ENCODE results near the gene LIF. TPM values are rescaled to one million over a fixed set of nuclear protein-coding genes. Genes with fewer than 3 reads are reported as not detected.

LIF gene
- total and polyA plus RNA-seq, 7 donors: 0.28 to 10.3 (median 1.6) TPM

GRCh38 chr22:30214703-30215407 lies 31.7 kb downstream of the LIF start:
- no peak for DNase-seq
- H3K4me3 ChIP-seq: no peak overlapping the region
- no peak overlapping the region for H3K27ac ChIP-seq
- H3K27me3 ChIP-seq: no peaks in the 10 kb centered on the region
- H3K4me1 ChIP-seq: peaks cover 0 to 11% (median 0%) of the 10 kb centered on the region in 4 donors
- no peaks in the 10 kb centered on the region for H3K36me3 ChIP-seq
- 62 to 68% methylated on average over 12 of the region's 12 CpGs for WGBS, 2 donors
- intact Hi-C loops (cut with DNase I): no loop called here
- H3K9me3 ChIP-seq: no peaks in the 10 kb centered on the region
- no peak for TF ChIP-seq EP300 (IDR thresholded peaks at IDR 0.05)
- no peak for TF ChIP-seq POLR2A (IDR thresholded peaks at IDR 0.05)
- TF ChIP-seq, protein P1, sequence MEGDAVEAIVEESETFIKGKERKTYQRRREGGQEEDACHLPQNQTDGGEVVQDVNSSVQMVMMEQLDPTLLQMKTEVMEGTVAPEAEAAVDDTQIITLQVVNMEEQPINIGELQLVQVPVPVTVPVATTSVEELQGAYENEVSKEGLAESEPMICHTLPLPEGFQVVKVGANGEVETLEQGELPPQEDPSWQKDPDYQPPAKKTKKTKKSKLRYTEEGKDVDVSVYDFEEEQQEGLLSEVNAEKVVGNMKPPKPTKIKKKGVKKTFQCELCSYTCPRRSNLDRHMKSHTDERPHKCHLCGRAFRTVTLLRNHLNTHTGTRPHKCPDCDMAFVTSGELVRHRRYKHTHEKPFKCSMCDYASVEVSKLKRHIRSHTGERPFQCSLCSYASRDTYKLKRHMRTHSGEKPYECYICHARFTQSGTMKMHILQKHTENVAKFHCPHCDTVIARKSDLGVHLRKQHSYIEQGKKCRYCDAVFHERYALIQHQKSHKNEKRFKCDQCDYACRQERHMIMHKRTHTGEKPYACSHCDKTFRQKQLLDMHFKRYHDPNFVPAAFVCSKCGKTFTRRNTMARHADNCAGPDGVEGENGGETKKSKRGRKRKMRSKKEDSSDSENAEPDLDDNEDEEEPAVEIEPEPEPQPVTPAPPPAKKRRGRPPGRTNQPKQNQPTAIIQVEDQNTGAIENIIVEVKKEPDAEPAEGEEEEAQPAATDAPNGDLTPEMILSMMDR (IDR thresholded peaks at IDR 0.05): no peak
- no peak for TF ChIP-seq POLR2AphosphoS5 (IDR thresholded peaks at IDR 0.05)

DNA sequence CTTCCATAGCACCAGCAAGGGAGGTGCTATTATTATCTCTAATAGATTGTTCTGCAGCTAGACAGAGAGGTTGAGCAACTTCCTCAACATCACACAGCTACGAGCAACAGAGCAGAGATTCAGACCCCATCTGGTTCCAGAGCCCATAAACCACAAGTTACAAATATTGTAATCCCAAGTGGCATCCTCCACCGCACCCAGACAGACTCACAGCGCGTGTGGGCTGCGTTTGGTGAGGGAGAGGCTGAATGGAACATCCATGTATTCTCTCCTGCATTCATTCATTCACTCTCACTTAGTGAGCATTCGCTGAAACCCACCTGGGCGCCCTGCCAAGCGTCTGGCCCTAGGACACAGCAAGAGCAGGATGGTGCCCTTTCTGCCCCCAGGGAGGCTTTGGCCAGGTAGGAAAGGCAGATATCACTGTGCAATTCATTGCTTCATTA lies 33.5 kb downstream of the LIF start:
- H3K36me3 ChIP-seq: no peaks in the 10 kb centered on the region
- H3K4me3 ChIP-seq: no peak overlapping the region
- DNase-seq: no peak
- H3K9me3 ChIP-seq: no peaks in the 10 kb centered on the region
- intact Hi-C loops (cut with DNase I): no loop called here
- 64 to 85% methylated on average over 8 of the region's 8 CpGs for WGBS, 2 donors
- H3K27ac ChIP-seq: no peak overlapping the region
- no peak for TF ChIP-seq POLR2A (IDR thresholded peaks at IDR 0.05)
- TF ChIP-seq, protein P1 (IDR thresholded peaks at IDR 0.05): no peak
- TF ChIP-seq EP300 (IDR thresholded peaks at IDR 0.05): no peak
- no peak for TF ChIP-seq POLR2AphosphoS5 (IDR thresholded peaks at IDR 0.05)
- no peaks in the 10 kb centered on the region for H3K27me3 ChIP-seq
- H3K4me1 ChIP-seq: peaks cover 0 to 25% (median 10%) of the 10 kb centered on the region in 4 donors

GRCh38 chr22:30212363-30212995 lies 34.1 kb downstream of the LIF start:
- TF ChIP-seq, protein P1 (IDR thresholded peaks at IDR 0.05): no peak
- TF ChIP-seq POLR2AphosphoS5 (IDR thresholded peaks at IDR 0.05): peak in 1 of 4 donors; percentile 70
- no peak overlapping the region for H3K4me3 ChIP-seq
- no peaks in the 10 kb centered on the region for H3K36me3 ChIP-seq
- 45 to 60% methylated on average over 5 of the region's 5 CpGs for WGBS, 2 donors
- H3K27ac ChIP-seq: no peak overlapping the region
- intact Hi-C loops (cut with DNase I): no loop called here
- no peaks in the 10 kb centered on the region for H3K27me3 ChIP-seq
- no peaks in the 10 kb centered on the region for H3K9me3 ChIP-seq
- peak; percentile 82 for DNase-seq
- peaks cover 0 to 27% (median 11%) of the 10 kb centered on the region in 4 donors for H3K4me1 ChIP-seq

- Histone ChIP-seq H3K27me3 (no peaks in the 10 kb centered on the region), H3K36me3 (no peaks in the 10 kb centered on the region), H3K4me1 (peaks cover 0 to 39% (median 20%) of the 10 kb centered on the region in 4 donors), H3K9me3 (no peaks in the 10 kb centered on the region), H3K4me3 (no peak overlapping the region), H3K27ac (no peak overlapping the region)
- WGBS, 2 donors: 85 to 94% methylated on average over 18 of the region's 18 CpGs
- intact Hi-C loops (cut with DNase I): no loop called here
- no peak for DNase-seq
- TF ChIP-seq, protein P1 (IDR thresholded peaks at IDR 0.05): no peak
- TF ChIP-seq EP300 (IDR thresholded peaks at IDR 0.05): no peak
- no peak for TF ChIP-seq POLR2A (IDR thresholded peaks at IDR 0.05)
- TF ChIP-seq POLR2AphosphoS5 (IDR thresholded peaks at IDR 0.05): no peak
Measured at GRCh38 chr22:30211124-30211820, 35.3 kb downstream of the LIF start.
